HepG2 (cell line): ENCODE data around the gene ZNF670. TPM values are rescaled to one million over a fixed set of nuclear protein-coding genes. Genes with fewer than 3 reads are reported as not detected.

Source experiments
- ATRX ChIP-seq: sonication (generic); formaldehyde crosslinking; IDR thresholded peaks from 2 replicates; pipeline ENCODE4 v1.4.0; 2020; ENCODE audit warnings: missing genetic modification reagents, borderline replicate concordance
- FOXO1 ChIP-seq: sonication (generic); formaldehyde crosslinking; IDR thresholded peaks from 2 replicates; pipeline ENCODE4 v1.4.0; 2020; ENCODE audit warnings: missing genetic modification reagents
- GTF3A ChIP-seq: sonication (generic); formaldehyde crosslinking; conservative IDR thresholded peaks from 2 replicates; pipeline ENCODE4 v1.4.0; 2020; ENCODE audit warnings: mild to moderate bottlenecking, missing genetic modification reagents
- HHEX ChIP-seq: IDR thresholded peaks from 2 replicates; pipeline ENCODE4 v1.6.1; 2016; ENCODE audit warnings: control low read depth
- HNF4A ChIP-seq: sonication (generic); formaldehyde crosslinking; IDR thresholded peaks from 2 replicates; pipeline ENCODE4 v1.4.0; 2020; ENCODE audit warnings: missing genetic modification reagents
- JUNB ChIP-seq: sonication (generic); formaldehyde crosslinking; IDR thresholded peaks from 2 replicates; pipeline ENCODE4 v1.8.0; 2022; ENCODE audit warnings: missing genetic modification reagents, mild to moderate bottlenecking, borderline replicate concordance
- KLF9 ChIP-seq: IDR thresholded peaks from 2 replicates; pipeline ENCODE4 v1.6.1; 2016; ENCODE audit warnings: low read depth
- MED1 ChIP-seq: sonication (generic); formaldehyde crosslinking; IDR thresholded peaks from 2 replicates; pipeline ENCODE4 v1.4.0; 2020; ENCODE audit warnings: missing genetic modification reagents
- MIER2 ChIP-seq: IDR thresholded peaks from 2 replicates; pipeline ENCODE4 v1.6.1; 2016; ENCODE audit warnings: missing biosample characterization, missing genetic modification reagents
- NCOA2 ChIP-seq: sonication (generic); formaldehyde crosslinking; IDR thresholded peaks from 2 replicates; pipeline ENCODE4 v1.8.0; 2022; ENCODE audit warnings: inconsistent platforms
- NFKB2 ChIP-seq: sonication (generic); formaldehyde crosslinking; IDR thresholded peaks from 2 replicates; pipeline ENCODE4 v1.4.0; 2020; ENCODE audit warnings: missing genetic modification reagents, borderline replicate concordance
- NFYC ChIP-seq: IDR thresholded peaks from 2 replicates; pipeline ENCODE4 v1.6.1; 2016; ENCODE audit warnings: missing genetic modification reagents, missing compliant biosample characterization
- PHF8 ChIP-seq: sonication (generic); formaldehyde crosslinking; IDR thresholded peaks from 2 replicates; pipeline ENCODE4 v1.5.0; 2020; ENCODE audit warnings: missing genetic modification reagents
- RARG ChIP-seq: sonication (generic); formaldehyde crosslinking; IDR thresholded peaks from 2 replicates; pipeline ENCODE4 v1.4.0; 2020; ENCODE audit warnings: low read depth, mild to moderate bottlenecking, missing genetic modification reagents
- SOX6 ChIP-seq, 2 experiments: fragments of 450-650 bp in 1 of 2; sonication (generic) in 1 of 2; formaldehyde crosslinking in 1 of 2; IDR thresholded peaks; 2 replicates each; pipeline versions ENCODE4 v1.4.0 to v1.6.1; 2017 to 2020; ENCODE audit warnings: antibody characterized with exemption in 1 of 2, mild to moderate bottlenecking in 1 of 2, missing genetic modification reagents in 1 of 2
- TBX2 ChIP-seq: sonication (generic); formaldehyde crosslinking; IDR thresholded peaks from 2 replicates; pipeline ENCODE4 v1.5.0; 2020; ENCODE audit warnings: missing genetic modification reagents, mild to moderate bottlenecking, borderline replicate concordance
- THAP11 ChIP-seq: IDR thresholded peaks from 2 replicates; pipeline ENCODE4 v1.6.1; 2016; ENCODE audit warnings: missing biosample characterization, missing genetic modification reagents
- ZNF644 ChIP-seq: IDR thresholded peaks from 2 replicates; pipeline ENCODE4 v1.6.1; 2016; ENCODE audit warnings: low read depth
- ZNF660 ChIP-seq: sonication (generic); formaldehyde crosslinking; IDR thresholded peaks from 2 replicates; pipeline ENCODE4 v1.5.1; 2020; ENCODE audit warnings: mild to moderate bottlenecking, low read depth, missing genetic modification reagents, borderline replicate concordance
- ZNF674 ChIP-seq: sonication (generic); formaldehyde crosslinking; IDR thresholded peaks from 2 replicates; pipeline ENCODE4 v1.5.0; 2020; ENCODE audit warnings: low read depth, mild to moderate bottlenecking, missing genetic modification reagents
- ZNF75D ChIP-seq: sonication (generic); formaldehyde crosslinking; IDR thresholded peaks from 2 replicates; pipeline ENCODE4 v1.8.1; 2023; ENCODE audit warnings: missing genetic modification reagents, mild to moderate bottlenecking, borderline replicate concordance
- ZNF879 ChIP-seq: sonication (generic); formaldehyde crosslinking; IDR thresholded peaks from 2 replicates; pipeline ENCODE4 v1.8.1; 2023; ENCODE audit warnings: missing genetic modification reagents
- ZNF883 ChIP-seq: sonication (generic); formaldehyde crosslinking; IDR thresholded peaks from 2 replicates; pipeline ENCODE4 v1.5.1; 2020; ENCODE audit warnings: mild to moderate bottlenecking, missing genetic modification reagents; ENCODE audit errors: not compliant biosample characterization
- ZSCAN12 ChIP-seq: sonication (generic); formaldehyde crosslinking; IDR thresholded peaks from 2 replicates; pipeline ENCODE4 v1.9.0; 2021; ENCODE audit warnings: mild to moderate bottlenecking, missing genetic modification reagents
- polyA plus RNA-seq, 8 experiments: library from polyadenylated mRNA; depleted of rRNA in 3 of 8; stranded (reverse) in 7 of 8; unstranded in 1 of 8; fragments of >200 nt; fragmentation: Illumina TruSeq in 4 of 8; extraction: Trizol in 4 of 8; gene quantifications; 2 replicates each; pipeline versions ENCODE4 v1.2.1 to v1.2.3, GENCODE V29; 2011 to 2016; ENCODE audit warnings: low read depth in 4 of 8, missing spikeins in 1 of 8, mixed read lengths in 1 of 8; ENCODE audit not compliant: insufficient read depth in 1 of 8
- total RNA-seq, 5 experiments: library from RNA; depleted of rRNA; stranded (reverse); fragments of >200 nt; fragmentation: Illumina TruSeq; extraction: Trizol; gene quantifications; 2 replicates each; pipeline ENCODE4 v1.2.3, GENCODE V29; 2016; ENCODE audit warnings: low read depth in 1 of 5
- TF ChIP-seq, protein P1 (sequence below): sonication (generic); formaldehyde crosslinking; IDR thresholded peaks from 2 replicates; pipeline ENCODE4 v1.4.0; 2020; ENCODE audit warnings: missing genetic modification reagents, mild to moderate bottlenecking, borderline replicate concordance
- TF ChIP-seq, protein P2 (sequence below): sonication (generic); formaldehyde crosslinking; IDR thresholded peaks from 2 replicates; pipeline ENCODE4 v1.5.0; 2020; ENCODE audit warnings: missing genetic modification reagents, mild to moderate bottlenecking, borderline replicate concordance
- TF ChIP-seq, protein P3 (sequence below): sonication (generic); formaldehyde crosslinking; IDR thresholded peaks from 2 replicates; pipeline ENCODE4 v1.5.0; 2020; ENCODE audit warnings: missing genetic modification reagents

The ZNF670 gene
- total and polyA plus RNA-seq, 2 of the 13 experiments (the other 11 are each of a cell fraction or from before 2014, with no cell fraction given) = 4.2 to 10.9 TPM

DNA sequence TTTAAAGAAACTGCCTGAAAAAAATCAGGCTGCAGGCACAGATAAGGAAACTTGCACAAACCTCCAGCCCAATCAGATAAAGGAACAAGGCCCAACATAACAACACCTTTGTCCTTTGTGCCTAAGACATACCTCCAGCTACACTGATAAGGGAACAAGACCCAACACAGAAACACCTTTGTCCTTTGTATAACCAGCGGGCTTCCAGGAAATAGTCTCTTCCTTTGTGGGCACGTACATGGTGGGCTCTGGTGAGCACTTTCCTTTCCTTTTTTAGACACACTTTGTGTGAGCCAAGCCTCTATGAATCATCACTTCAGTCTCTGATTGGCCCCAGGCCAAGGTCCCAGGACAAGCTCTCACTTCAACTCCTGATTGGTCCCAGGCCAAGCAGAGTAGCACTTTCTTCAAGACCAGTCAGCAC lies 23.6 kb downstream of the ZNF670 start (continued):
- TF ChIP-seq NCOA2 (CRISPR knock-in tag) (peak; percentile 64; the same call in 1 of the 2 replicates), MIER2 (CRISPR knock-in tag) (no peak), THAP11 (no peak), ZNF75D (CRISPR knock-in tag) (no peak), ZNF879 (CRISPR knock-in tag) (no peak), MED1 (CRISPR knock-in tag) (peak; percentile 56; the same call in 1 of the 2 replicates), ZNF660 (no peak), NFKB2 (no peak), SOX6 (IDR thresholded peaks at IDR 0.05) (no peak), SOX6 (CRISPR knock-in tag; IDR thresholded peaks at IDR 0.05) (peak; percentile 93), HNF4A (CRISPR knock-in tag) (peak; percentile 23; the same call in 1 of the 2 replicates), ZSCAN12 (CRISPR knock-in tag) (no peak), NFYC (CRISPR knock-in tag) (peak; percentile 47), KLF9 (0 out of 2 replicates have a peak, but pooled peaks have one; percentile 37), ZNF644 (CRISPR knock-in tag) (peak; percentile 41; the same call in 1 of the 2 replicates), PHF8 (no peak), ZNF674 (no peak), ZNF883 (CRISPR knock-in tag) (no peak), FOXO1 (0 out of 2 replicates have a peak, but pooled peaks have one; percentile 17), ATRX (CRISPR knock-in tag) (no peak), GTF3A (no peak), HHEX (CRISPR knock-in tag) (no peak), TBX2 (CRISPR knock-in tag) (peak; percentile 82), JUNB (no peak), RARG (CRISPR knock-in tag) (no peak)
- TF ChIP-seq, protein P1, sequence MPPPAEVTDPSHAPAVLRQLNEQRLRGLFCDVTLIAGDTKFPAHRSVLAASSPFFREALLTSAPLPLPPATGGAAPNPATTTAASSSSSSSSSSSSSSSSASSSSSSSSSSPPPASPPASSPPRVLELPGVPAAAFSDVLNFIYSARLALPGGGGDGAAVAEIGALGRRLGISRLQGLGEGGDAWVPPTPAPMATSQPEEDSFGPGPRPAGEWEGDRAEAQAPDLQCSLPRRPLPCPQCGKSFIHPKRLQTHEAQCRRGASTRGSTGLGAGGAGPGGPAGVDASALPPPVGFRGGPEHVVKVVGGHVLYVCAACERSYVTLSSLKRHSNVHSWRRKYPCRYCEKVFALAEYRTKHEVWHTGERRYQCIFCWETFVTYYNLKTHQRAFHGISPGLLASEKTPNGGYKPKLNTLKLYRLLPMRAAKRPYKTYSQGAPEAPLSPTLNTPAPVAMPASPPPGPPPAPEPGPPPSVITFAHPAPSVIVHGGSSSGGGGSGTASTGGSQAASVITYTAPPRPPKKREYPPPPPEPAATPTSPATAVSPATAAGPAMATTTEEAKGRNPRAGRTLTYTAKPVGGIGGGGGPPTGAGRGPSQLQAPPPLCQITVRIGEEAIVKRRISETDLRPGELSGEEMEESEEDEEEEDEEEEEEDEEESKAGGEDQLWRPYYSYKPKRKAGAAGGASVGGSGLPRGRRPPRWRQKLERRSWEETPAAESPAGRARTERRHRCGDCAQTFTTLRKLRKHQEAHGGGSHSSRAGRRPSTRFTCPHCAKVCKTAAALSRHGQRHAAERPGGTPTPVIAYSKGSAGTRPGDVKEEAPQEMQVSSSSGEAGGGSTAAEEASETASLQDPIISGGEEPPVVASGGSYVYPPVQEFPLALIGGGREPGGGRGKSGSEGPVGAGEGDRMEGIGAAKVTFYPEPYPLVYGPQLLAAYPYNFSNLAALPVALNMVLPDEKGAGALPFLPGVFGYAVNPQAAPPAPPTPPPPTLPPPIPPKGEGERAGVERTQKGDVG = no peak
- TF ChIP-seq, protein P2, sequence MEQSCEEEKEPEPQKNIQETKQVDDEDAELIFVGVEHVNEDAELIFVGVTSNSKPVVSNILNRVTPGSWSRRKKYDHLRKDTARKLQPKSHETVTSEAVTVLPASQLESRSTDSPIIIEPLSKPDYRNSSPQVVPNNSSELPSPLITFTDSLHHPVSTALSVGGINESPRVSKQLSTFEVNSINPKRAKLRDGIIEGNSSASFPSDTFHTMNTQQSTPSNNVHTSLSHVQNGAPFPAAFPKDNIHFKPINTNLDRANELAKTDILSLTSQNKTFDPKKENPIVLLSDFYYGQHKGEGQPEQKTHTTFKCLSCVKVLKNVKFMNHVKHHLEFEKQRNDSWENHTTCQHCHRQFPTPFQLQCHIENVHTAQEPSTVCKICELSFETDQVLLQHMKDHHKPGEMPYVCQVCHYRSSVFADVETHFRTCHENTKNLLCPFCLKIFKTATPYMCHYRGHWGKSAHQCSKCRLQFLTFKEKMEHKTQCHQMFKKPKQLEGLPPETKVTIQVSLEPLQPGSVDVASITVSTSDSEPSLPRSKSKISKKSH = no peak
- TF ChIP-seq, protein P3, sequence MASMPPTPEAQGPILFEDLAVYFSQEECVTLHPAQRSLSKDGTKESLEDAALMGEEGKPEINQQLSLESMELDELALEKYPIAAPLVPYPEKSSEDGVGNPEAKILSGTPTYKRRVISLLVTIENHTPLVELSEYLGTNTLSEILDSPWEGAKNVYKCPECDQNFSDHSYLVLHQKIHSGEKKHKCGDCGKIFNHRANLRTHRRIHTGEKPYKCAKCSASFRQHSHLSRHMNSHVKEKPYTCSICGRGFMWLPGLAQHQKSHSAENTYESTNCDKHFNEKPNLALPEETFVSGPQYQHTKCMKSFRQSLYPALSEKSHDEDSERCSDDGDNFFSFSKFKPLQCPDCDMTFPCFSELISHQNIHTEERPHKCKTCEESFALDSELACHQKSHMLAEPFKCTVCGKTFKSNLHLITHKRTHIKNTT (CRISPR knock-in tag) = no peak
